HG02571 (cell line): ENCODE measurements around the gene LRBA.

Source experiments
- ATAC-seq: cut with Tn5 transposase; IDR thresholded peaks from one replicate; pipeline ENCODE4 v1.9.1; 2021; ENCODE audit warnings: mild to moderate bottlenecking, moderate library complexity; ENCODE audit not compliant: unreplicated experiment

The LRBA gene

DNA sequence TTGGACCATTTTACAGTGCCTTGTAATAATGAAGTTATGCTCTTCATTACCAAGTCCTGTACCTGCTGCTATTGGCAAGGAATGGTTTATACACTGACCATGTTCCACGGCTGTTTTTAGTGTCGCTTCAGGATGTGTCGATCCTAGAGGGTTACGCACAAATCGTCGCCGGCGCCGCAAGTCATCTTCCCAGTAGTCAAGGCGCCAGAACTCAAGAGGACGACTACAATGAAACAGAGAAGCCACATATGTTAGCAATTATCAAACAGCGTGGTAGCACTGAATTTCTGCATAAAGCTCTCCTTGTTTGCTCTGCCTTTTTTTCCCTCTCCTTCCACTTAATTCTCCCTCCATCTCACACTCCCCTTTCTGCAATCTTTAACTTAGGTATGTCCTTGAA lies 416.2 kb downstream of the LRBA start:
- ATAC-seq, result no peak

- no peak for ATAC-seq
These were observed 421.1 kb downstream of the LRBA start for GRCh38 chr4:150593996-150594395.

DNA sequence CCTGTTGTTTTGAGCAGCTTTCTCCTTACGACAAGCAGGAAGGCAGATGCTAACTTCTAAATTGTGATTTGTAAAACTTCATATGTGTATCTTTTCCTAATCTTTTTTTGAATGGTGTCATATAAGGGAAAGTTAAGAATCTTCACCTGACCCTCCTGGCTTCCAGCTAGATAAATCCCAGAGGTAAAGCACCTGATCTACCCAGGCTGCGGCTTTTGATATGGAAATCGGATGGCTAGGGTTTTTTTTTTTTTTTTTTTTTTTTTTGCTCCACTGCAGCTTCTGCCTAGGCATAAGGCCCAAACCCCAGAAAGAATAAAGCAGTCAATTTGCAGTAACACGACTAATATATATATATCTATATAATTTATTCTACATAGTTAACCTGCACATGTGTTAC lies 423.2 kb downstream of the LRBA start:
- ATAC-seq, result no peak

DNA sequence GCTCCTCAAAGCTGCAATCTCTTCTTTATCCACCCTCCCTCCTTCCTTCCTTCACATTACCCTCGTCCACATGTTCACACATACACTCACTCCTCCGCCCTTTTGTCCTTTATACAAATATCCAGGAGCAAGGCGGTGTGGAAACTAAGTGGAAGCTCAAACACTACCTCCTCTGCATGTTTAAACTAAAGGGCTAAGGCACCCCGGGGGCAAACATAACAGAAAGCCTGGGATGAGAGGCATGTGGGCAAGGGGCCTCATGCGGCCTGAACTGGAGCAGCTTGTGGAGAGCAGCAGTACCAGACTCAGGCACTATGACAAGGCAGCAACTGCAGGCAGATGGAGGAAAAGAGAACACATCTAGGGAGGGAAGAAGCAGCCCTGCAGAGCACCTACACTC lies 423.7 kb downstream of the LRBA start:
- no peak for ATAC-seq

GRCh38 chr4:150590631-150591030 lies 424.5 kb downstream of the LRBA start:
- no peak for ATAC-seq

DNA sequence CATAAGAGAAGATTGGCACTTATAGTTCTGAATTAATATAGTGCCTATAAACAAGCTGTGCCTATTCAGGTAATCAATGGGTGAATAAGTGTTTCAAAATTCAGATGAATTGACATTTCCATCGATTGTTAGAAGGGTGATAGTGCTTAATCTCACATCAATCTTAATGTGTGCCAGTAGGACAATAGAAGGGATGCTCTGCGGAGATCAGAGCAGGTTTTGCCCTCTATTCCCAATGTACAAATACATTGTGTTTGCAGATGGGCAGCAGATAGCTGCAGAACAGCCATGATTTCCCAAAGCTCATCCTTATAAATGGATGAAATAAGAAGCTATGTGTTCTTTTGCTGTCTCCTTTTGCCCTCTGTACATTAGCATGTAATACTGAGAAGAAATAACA lies 425.9 kb downstream of the LRBA start:
- ATAC-seq, result no peak

DNA sequence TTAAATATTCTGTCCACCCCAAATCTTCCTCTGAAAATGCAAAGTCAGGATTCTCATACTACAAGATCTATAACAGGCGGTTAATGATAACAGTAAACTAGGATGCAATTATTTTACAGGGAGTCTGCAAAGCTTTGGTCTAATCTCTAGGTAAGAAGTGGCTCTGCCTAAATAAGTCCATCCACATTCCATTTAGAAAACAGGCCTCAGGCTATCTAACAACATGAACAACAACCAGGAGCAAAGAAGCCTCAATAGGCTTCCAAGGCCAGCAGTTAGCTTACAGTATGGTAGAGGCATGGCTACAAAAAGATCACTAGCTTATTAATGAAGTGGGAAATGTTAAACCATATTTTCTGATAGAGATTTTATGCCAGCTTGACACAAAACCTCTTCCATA lies 426.8 kb downstream of the LRBA start:
- ATAC-seq, result no peak

DNA sequence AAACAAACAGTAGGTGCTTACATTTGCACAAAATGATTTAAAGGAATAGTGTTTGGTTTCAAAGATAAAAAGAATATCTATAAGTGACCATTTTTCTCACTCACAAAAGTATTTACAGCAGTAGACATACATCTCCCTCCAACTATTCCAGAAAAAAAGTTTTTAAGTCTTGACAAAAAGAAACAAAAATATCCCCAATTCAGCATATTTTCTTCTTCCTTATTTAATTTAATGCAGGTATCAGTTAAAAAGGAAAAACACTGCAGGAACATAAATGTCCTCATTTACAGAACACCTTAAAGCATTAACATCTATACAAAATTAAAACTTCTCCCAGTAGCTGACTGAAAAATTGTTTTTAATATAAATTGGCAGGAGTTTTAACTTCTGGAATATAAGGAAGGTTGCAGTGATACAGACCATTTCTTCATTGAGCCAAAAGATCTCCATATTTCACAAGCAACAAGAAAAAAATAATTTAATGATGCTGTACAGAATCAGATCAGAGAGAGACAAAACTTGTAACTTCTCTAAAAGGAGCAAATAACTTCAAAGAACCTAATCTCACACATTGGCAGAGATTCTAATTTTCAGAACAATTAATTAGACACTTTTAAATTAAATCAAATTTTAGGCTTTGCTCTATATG lies 428.8 kb downstream of the LRBA start:
- no peak for ATAC-seq

GRCh38 chr4:150585611-150586010 lies 429.5 kb downstream of the LRBA start:
- ATAC-seq, result no peak

DNA sequence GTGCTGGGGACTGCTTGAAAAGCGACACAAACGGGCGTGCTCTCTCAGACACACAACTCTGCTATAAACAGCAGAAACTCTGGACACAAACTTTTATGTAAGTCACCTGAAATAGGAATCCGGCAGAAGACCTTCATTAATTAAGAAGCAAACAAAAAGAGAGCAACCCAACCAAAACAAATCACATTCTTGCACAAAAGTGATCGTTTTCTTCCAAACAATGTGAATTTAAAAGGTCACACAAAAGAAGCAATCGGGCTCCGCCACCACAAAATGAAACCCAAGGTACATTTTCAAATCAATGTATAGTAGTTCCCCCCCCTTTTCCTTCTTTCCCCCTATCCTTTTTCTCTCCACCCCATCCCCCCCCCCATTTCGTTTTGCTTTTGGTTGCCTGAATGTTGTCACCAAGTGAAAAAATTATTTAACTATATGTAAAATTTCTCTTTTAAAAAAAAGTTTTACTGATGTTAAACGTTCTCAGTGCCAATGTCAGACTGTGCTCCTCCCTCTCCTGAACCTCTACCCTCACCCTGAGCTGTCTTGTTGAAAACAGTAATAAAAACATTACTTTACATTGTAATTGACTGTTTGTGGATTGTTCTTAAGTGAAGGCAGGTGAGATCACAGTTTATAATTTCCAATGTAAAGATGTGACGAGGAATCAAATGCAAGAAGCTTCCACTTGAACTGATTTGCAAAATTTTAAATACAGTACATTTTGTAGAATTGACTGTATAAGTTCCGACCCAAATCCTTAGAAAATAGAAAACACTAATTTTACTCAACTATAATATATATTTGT lies 430.8 kb downstream of the LRBA start:
- ATAC-seq, result no peak

DNA sequence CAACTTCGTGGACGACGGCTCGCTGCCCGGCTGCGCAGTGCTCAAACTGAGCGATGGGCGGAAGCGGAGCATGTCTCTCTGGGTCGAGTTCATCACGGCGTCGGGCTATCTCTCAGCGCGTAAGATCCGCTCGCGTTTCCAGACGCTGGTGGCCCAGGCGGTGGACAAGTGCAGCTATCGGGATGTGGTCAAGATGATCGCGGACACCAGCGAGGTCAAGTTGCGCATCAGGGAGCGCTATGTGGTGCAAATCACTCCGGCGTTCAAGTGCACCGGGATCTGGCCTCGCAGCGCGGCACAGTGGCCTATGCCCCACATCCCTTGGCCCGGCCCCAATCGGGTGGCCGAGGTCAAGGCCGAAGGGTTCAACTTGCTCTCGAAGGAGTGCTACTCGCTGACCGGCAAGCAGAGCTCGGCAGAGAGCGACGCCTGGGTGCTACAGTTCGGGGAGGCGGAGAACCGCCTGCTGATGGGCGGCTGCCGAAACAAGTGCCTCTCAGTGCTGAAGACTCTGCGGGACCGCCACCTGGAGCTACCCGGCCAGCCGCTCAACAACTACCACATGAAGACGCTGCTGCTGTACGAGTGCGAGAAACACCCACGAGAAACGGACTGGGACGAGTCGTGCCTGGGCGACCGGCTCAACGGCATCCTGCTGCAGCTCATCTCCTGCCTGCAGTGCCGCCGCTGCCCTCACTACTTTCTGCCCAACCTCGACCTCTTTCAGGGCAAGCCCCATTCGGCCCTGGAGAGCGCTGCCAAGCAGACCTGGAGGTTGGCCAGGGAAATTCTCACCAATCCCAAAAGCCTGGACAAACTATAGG lies 431.6 kb downstream of the LRBA start:
- no peak for ATAC-seq

GRCh38 chr4:150582873-150583286 lies 432.2 kb downstream of the LRBA start:
- ATAC-seq, result no peak

DNA sequence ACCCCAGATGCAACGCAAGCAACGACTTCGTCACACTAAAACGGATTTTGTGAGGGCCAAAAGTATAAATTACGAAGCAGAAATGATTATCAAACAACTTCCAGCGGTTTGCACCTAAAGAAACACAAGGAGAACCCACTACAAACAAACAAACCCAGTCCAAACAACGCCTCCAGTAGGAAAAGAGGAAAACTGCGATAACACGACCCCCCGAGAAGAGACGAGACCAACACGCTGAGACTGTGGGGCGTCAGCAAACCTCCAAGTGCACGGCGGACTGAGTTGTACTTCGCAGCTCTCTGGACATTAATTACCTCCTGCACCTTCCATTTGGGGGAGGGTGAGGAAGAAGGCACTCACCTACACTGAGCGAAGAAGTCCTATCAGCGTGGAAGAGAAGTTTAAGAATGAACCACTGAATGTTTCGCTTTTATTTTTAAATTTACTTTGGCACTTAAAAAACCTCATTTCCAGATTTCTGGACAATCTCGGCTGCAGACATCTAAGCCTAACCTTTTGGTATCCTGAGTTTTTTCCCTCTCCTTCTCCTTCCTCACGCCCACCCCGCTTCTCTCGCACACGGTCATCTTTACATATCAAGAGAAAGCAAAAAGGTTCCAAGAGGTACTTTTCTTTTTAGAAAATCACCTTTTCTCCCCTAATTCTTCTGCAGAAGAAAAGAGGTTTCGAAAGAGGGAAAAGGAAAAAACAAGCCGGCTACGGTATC lies 432.8 kb downstream of the LRBA start, which contains the start of gene MAB21L2:
Gene MAB21L2 (plus strand): TSS at position 6 of the 727 bp plus-strand sequence. CDS start 879 bp downstream, outside the sequence.
- ATAC-seq, result no peak

GRCh38 chr4:150581641-150582051 lies 433.4 kb downstream of the LRBA start:
- ATAC-seq, result no peak

DNA sequence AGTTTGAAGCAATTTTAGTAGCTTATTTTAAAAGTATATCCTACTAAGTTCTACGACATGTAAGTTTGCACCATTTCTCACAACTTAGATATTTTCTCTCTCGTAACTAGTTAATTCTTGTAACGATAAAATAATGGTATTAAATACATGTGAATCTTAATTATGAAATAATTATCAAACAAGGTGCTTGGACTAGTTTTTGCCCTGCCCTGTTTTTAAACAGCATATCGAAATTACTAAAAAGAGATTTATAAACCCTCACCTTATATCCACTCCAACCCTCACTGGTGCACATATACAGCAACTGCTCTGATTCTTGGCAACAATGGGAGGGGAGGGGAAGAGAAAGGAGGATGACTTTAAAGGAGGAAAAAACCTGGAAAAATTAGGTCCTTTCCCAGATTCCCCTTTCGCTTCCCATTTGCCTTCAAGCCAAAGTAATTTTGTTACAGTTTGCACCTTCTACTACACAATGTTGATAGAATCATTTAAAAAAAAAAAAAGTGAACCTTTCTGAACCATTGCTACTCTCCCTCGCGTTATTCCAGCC lies 434.0 kb downstream of the LRBA start:
- ATAC-seq, result no peak

- ATAC-seq, result no peak
These were observed 434.8 kb downstream of the LRBA start for GRCh38 chr4:150580306-150580705.

GRCh38 chr4:150579551-150580234 lies 435.4 kb downstream of the LRBA start:
- ATAC-seq, result no peak

GRCh38 chr4:150578745-150579501 lies 436.2 kb downstream of the LRBA start:
- no peak for ATAC-seq

DNA sequence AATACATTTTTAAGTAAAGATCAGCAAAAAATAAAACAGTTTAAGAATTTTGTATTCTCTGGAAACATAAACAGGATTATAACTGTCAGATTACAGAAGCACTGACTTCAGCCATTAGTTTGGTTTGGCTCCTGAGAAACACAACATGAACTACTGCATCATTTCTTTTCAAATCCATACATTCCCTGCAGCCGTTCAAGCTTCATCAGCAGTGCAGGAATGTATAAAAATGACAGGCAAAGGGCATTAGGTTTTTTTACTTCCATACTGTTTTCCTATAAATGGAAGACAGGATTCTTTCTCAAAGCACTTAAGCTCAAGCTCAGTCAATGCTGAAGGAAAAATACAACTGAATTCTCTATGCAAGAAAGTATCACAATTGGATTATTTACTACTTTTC lies 437.3 kb downstream of the LRBA start:
- ATAC-seq, result no peak
